ENCODE measurements around the gene VGLL1.

VGLL1 gene

GRCh38 chrX:136496764-136497555 lies 35.1 kb upstream of the VGLL1 start:
- peak overlapping the region; percentile 91 for H3K27ac ChIP-seq
- no peak for TF ChIP-seq CTCF (conservative IDR thresholded peaks at IDR 0.05)

GRCh38 chrX:136497556-136498052 lies 34.4 kb upstream of the VGLL1 start, which contains the start of gene HTATSF1:
Gene HTATSF1 (plus strand): TSS chrX:136497592. CDS start chrX:136497685, 93 bp downstream.
- no peak for TF ChIP-seq CTCF (conservative IDR thresholded peaks at IDR 0.05)
- H3K27ac ChIP-seq: peak within 1 kb of the TSS; percentile 91

GRCh38 chrX:136519069-136519468 lies 12.9 kb upstream of the VGLL1 start:
- no peak for TF ChIP-seq CTCF (conservative IDR thresholded peaks at IDR 0.05)
- no peak overlapping the region for H3K27ac ChIP-seq

- no peak for TF ChIP-seq CTCF (conservative IDR thresholded peaks at IDR 0.05)
- peak overlapping the region; percentile 26 for H3K27ac ChIP-seq
Measured at GRCh38 chrX:136523770-136524169, 8.2 kb upstream of the VGLL1 start.

- TF ChIP-seq CTCF (conservative IDR thresholded peaks at IDR 0.05): no peak
- H3K27ac ChIP-seq: no peak overlapping the region
Measured at GRCh38 chrX:136525738-136526606, 6.0 kb upstream of the VGLL1 start.

GRCh38 chrX:136528645-136529315 lies 3.2 kb upstream of the VGLL1 start:
- TF ChIP-seq CTCF (conservative IDR thresholded peaks at IDR 0.05): no peak
- no peak overlapping the region for H3K27ac ChIP-seq

GRCh38 chrX:136529795-136530194 lies 2.2 kb upstream of the VGLL1 start:
- H3K27ac ChIP-seq: no peak overlapping the region
- TF ChIP-seq CTCF (conservative IDR thresholded peaks at IDR 0.05): no peak

Measured in VCaP (cell line).